Measurements from ENCODE around the gene SAMD5.
"Not testable (repeated sequence)": the region's sequence is repeated elsewhere in the genome, so short reads cannot be mapped to it uniquely, and the experiment has no call there.

SAMD5 gene

GRCh38 chr6:147528511-147529145, 20.1 kb downstream of the SAMD5 start:
- no peak for DNase-seq (ENCODE audit: low read depth, low spot score)

- DNase-seq (ENCODE audit: low read depth, low spot score), result no peak
Observed at GRCh38 chr6:147530132-147531060, 21.9 kb downstream of the SAMD5 start.

GRCh38 chr6:147531321-147531720, 22.8 kb downstream of the SAMD5 start:
- DNase-seq (ENCODE audit: low read depth, low spot score), result no peak

- DNase-seq (ENCODE audit: low read depth, low spot score), result no peak
Observed at GRCh38 chr6:147534116-147534860, 25.8 kb downstream of the SAMD5 start.

- DNase-seq (ENCODE audit: low read depth, low spot score), result no peak
Observed at GRCh38 chr6:147538821-147539220, 30.3 kb downstream of the SAMD5 start.

- DNase-seq (ENCODE audit: low read depth, low spot score), result no peak
Observed at GRCh38 chr6:147540075-147540474, 31.6 kb downstream of the SAMD5 start.

- not testable (repeated sequence) for DNase-seq (ENCODE audit: low read depth, low spot score)
Observed at GRCh38 chr6:147542436-147542835, 33.9 kb downstream of the SAMD5 start.

GRCh38 chr6:147544420-147544819, 35.9 kb downstream of the SAMD5 start:
- no peak for DNase-seq (ENCODE audit: low read depth, low spot score)

GRCh38 chr6:147546501-147547368, 38.2 kb downstream of the SAMD5 start:
- DNase-seq (ENCODE audit: low read depth, low spot score), result no peak

GRCh38 chr6:147547369-147547902, 38.9 kb downstream of the SAMD5 start:
- DNase-seq (ENCODE audit: low read depth, low spot score), result no peak

GRCh38 chr6:147548921-147549475, 40.5 kb downstream of the SAMD5 start:
- DNase-seq (ENCODE audit: low read depth, low spot score), result no peak

GRCh38 chr6:147549531-147549930, 41.0 kb downstream of the SAMD5 start:
- peak; percentile 6 for DNase-seq (ENCODE audit: low read depth, low spot score)

- DNase-seq (ENCODE audit: low read depth, low spot score), result no peak
Observed at GRCh38 chr6:147551976-147552375, 43.5 kb downstream of the SAMD5 start.

GRCh38 chr6:147553099-147553498, 44.6 kb downstream of the SAMD5 start:
- DNase-seq (ENCODE audit: low read depth, low spot score), result no peak

GRCh38 chr6:147554281-147554680, 45.8 kb downstream of the SAMD5 start:
- DNase-seq (ENCODE audit: low read depth, low spot score), result no peak

- DNase-seq (ENCODE audit: low read depth, low spot score), result no peak
Observed at GRCh38 chr6:147559006-147559405, 50.5 kb downstream of the SAMD5 start.

GRCh38 chr6:147560670-147561069, 52.2 kb downstream of the SAMD5 start:
- no peak for DNase-seq (ENCODE audit: low read depth, low spot score)

GRCh38 chr6:147561726-147562125, 53.2 kb downstream of the SAMD5 start:
- no peak for DNase-seq (ENCODE audit: low read depth, low spot score)

- no peak for DNase-seq (ENCODE audit: low read depth, low spot score)
Observed at GRCh38 chr6:147563472-147563871, 55.0 kb downstream of the SAMD5 start.

GRCh38 chr6:147564556-147564955, 56.1 kb downstream of the SAMD5 start:
- no peak for DNase-seq (ENCODE audit: low read depth, low spot score)
